Gastrocnemius medialis (tissue), 4 donors: Measurements from ENCODE around the gene COL27A1.

Source experiments
- POLR2A ChIP-seq, 2 donors: fragments of 450-650 bp; IDR thresholded peaks; one replicate each; pipeline ENCODE4 v1.6.1; 2017; ENCODE audit warnings: antibody characterized with exemption in 2 of 2, mild to moderate bottlenecking in 2 of 2, moderate library complexity in 2 of 2
- TF ChIP-seq, protein P1 (sequence below), 5 experiments: fragments of 450-650 bp in 3 of 5; fragments of 200-600 bp in 2 of 5; sonication (generic) in 2 of 5; IDR thresholded peaks in 4 of 5; conservative IDR thresholded peaks in 1 of 5; 1 replicate in 4 of 5; 2 replicates in 1 of 5; pipeline ENCODE4 v1.5.1; 2016 to 2019; ENCODE audit warnings: antibody characterized with exemption in 5 of 5, mild to moderate bottlenecking in 3 of 5, moderate library complexity in 3 of 5

DNA sequence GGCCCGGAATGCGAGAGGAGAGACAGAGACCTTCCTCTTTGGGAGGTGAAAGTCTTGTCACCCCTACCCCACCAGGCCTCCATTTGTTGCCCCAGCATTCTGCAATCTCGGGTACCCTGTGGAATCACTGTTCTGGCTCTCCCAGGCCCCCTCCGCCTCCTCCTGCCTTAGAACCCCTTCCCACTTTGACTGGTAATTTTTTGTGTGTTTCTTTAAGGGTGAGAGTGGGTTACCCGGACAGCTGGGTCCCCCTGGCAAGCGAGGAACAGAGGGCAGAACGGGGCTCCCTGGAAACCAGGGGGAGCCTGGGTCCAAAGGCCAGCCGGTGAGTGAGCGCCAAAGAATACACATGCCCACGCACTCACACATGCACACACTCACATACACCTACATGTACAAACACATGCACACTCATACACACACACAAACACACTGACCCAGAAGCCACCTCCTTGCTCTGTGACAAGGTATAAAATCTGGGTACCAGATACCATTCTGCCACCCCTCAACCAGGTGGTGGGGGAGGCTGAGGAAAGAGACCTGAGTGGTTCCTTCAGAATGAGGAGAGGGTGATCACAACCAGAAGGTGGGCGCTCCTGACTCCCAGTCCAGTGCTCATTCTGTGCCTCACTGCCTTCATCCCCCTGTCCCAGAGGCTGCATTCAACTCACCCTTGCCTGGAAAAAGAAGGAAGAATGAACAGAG is 136.7 kb downstream of the COL27A1 start:
- TF ChIP-seq, protein P1, sequence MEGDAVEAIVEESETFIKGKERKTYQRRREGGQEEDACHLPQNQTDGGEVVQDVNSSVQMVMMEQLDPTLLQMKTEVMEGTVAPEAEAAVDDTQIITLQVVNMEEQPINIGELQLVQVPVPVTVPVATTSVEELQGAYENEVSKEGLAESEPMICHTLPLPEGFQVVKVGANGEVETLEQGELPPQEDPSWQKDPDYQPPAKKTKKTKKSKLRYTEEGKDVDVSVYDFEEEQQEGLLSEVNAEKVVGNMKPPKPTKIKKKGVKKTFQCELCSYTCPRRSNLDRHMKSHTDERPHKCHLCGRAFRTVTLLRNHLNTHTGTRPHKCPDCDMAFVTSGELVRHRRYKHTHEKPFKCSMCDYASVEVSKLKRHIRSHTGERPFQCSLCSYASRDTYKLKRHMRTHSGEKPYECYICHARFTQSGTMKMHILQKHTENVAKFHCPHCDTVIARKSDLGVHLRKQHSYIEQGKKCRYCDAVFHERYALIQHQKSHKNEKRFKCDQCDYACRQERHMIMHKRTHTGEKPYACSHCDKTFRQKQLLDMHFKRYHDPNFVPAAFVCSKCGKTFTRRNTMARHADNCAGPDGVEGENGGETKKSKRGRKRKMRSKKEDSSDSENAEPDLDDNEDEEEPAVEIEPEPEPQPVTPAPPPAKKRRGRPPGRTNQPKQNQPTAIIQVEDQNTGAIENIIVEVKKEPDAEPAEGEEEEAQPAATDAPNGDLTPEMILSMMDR (IDR thresholded peaks at IDR 0.05 in 4 of 5, conservative IDR thresholded peaks at IDR 0.05 in 1 of 5): no peak
- no peak for TF ChIP-seq POLR2A (IDR thresholded peaks at IDR 0.05)
